GM12864 (cell line): Measurements from ENCODE around the gene GFI1B.
"Not testable (repeated sequence)": the region's sequence is repeated elsewhere in the genome, so short reads cannot be mapped to it uniquely, and the experiment has no call there.

Source experiments
- DNase-seq: peaks from one replicate; pipeline ENCODE4 v3.0.0-alpha.2; 2011; ENCODE audit warnings: low read depth
- H3K4me3 ChIP-seq: 2 replicates; pipeline ENCODE4 v1.5.1; 2011; ENCODE audit warnings: mild to moderate bottlenecking, low read depth, low read length, control low read depth
- CTCF ChIP-seq: IDR thresholded peaks from 2 replicates; pipeline ENCODE4 v1.5.1; 2011; ENCODE audit warnings: low read depth, mild to moderate bottlenecking, moderate library complexity, low read length, control low read depth, inconsistent platforms; ENCODE audit errors: missing control alignments

The GFI1B gene

GRCh38 chr9:132948482-132949050, 29.9 kb upstream of the GFI1B start:
- H3K4me3 ChIP-seq: no peak overlapping the region
- no peak for DNase-seq
- TF ChIP-seq CTCF: no peak

GRCh38 chr9:132949709-132950108, 28.8 kb upstream of the GFI1B start:
- H3K4me3 ChIP-seq: no peak overlapping the region
- TF ChIP-seq CTCF: no peak
- no peak for DNase-seq

GRCh38 chr9:132955123-132955522, 23.4 kb upstream of the GFI1B start:
- no peak for DNase-seq
- TF ChIP-seq CTCF: no peak
- H3K4me3 ChIP-seq: no peak overlapping the region

GRCh38 chr9:132955768-132956167, 22.7 kb upstream of the GFI1B start:
- DNase-seq: no peak
- TF ChIP-seq CTCF: no peak

GRCh38 chr9:132957805-132958204, 20.7 kb upstream of the GFI1B start:
- DNase-seq: no peak
- H3K4me3 ChIP-seq: no peak overlapping the region
- no peak for TF ChIP-seq CTCF

More at GRCh38 chr9:132955768-132956167, 22.7 kb upstream of the GFI1B start:
- no peak overlapping the region for H3K4me3 ChIP-seq

GRCh38 chr9:132961002-132961401, 17.5 kb upstream of the GFI1B start:
- no peak for DNase-seq
- no peak overlapping the region for H3K4me3 ChIP-seq
- TF ChIP-seq CTCF: no peak

- H3K4me3 ChIP-seq: no peak overlapping the region
- DNase-seq: no peak
- no peak for TF ChIP-seq CTCF
Measured at GRCh38 chr9:132965478-132965877, 13.0 kb upstream of the GFI1B start.

- not testable (repeated sequence) for DNase-seq, H3K4me3 ChIP-seq
Measured at GRCh38 chr9:132967908-132968307, 10.6 kb upstream of the GFI1B start.
